Activated CD4-positive, alpha-beta T cell treated with anti-CD3 and anti-CD28 coated beads, Interleukin-2, amount 10 ng/mL, durations not matched to agents 24 days and 14 days (primary cell): Measurements from ENCODE around the gene C11orf86. TPM values are rescaled to one million over a fixed set of nuclear protein-coding genes. Genes with fewer than 3 reads are reported as not detected.

Experiments used
- total RNA-seq: library from RNA; stranded (reverse); gene quantifications from 2 replicates; pipeline ENCODE4 v1.2.3, GENCODE V29; 2022

C11orf86 gene
- total RNA-seq, 1 donor from 2014 or later = not detected

Other genes with a start within 250 kb of the C11orf86 start
- gene SPTBN2, start 246.1 kb upstream of the C11orf86 start, total RNA-seq = 0.88 and 1.6 TPM in 2 replicates
- 28.5 and 32.9 TPM in 2 replicates for gene RCE1, start 131.9 kb upstream of the C11orf86 start, total RNA-seq
- 51.9 and 55.6 TPM in 2 replicates for gene LRFN4, start 118.2 kb upstream of the C11orf86 start, total RNA-seq
- gene PC, start 16.9 kb upstream of the C11orf86 start, total RNA-seq = 13.1 and 15.7 TPM in 2 replicates
- gene SYT12, start 47.8 kb downstream of the C11orf86 start, total RNA-seq = not detected in 2 replicates
- gene RHOD, start 81.5 kb downstream of the C11orf86 start, total RNA-seq = 0.35 TPM in 1 of 2 replicates, not detected in the other
- gene KDM2A, start 144.0 kb downstream of the C11orf86 start, total RNA-seq = 102 and 103 TPM in 2 replicates